Stomach (tissue), 4 donors: Measurements from ENCODE around the gene OR6C75.

Source experiments
- POLR2A ChIP-seq, 4 donors: fragments of 450-650 bp; IDR thresholded peaks; one replicate each; pipeline ENCODE4 v1.6.1; 2016; ENCODE audit warnings: antibody characterized with exemption in 4 of 4, control low read depth in 2 of 4, mild to moderate bottlenecking in 1 of 4, moderate library complexity in 1 of 4
- POLR2AphosphoS5 ChIP-seq, 3 donors: sonication (generic); formaldehyde crosslinking; IDR thresholded peaks; one replicate each; pipeline ENCODE4 v1.6.1; 2016; ENCODE audit warnings: antibody characterized with exemption in 3 of 3
- TF ChIP-seq, protein P1 (sequence below), 7 experiments: fragments of 450-650 bp in 4 of 7; fragments of 200-600 bp in 3 of 7; sonication (generic) in 3 of 7; IDR thresholded peaks; one replicate each; pipeline ENCODE4 v1.5.1; 2016 to 2019; ENCODE audit warnings: antibody characterized with exemption in 7 of 7, control low read depth in 2 of 7, mild to moderate bottlenecking in 1 of 7

DNA sequence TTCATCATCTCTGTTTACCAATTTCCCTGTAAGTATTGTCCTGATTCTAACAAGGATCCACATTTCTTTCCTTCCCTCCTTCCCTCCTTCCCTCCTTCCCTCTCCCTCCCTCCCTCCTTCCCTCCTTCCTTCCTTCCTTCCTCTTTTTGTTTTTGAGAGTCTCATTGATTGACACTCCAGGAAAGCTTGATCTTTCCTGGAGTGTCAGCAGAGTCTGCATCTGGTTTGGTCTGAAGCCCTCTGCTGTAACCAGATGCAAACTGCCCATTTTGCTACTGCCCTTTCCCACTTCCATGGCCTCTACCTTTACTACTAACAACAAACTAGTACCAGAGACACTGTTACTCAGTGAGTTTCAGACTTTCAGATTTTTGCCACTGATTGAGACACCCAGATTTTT is 23.1 kb downstream of the OR6C75 start:
- no peak for TF ChIP-seq POLR2A (IDR thresholded peaks at IDR 0.05)
- no peak for TF ChIP-seq POLR2AphosphoS5 (IDR thresholded peaks at IDR 0.05)
- TF ChIP-seq, protein P1, sequence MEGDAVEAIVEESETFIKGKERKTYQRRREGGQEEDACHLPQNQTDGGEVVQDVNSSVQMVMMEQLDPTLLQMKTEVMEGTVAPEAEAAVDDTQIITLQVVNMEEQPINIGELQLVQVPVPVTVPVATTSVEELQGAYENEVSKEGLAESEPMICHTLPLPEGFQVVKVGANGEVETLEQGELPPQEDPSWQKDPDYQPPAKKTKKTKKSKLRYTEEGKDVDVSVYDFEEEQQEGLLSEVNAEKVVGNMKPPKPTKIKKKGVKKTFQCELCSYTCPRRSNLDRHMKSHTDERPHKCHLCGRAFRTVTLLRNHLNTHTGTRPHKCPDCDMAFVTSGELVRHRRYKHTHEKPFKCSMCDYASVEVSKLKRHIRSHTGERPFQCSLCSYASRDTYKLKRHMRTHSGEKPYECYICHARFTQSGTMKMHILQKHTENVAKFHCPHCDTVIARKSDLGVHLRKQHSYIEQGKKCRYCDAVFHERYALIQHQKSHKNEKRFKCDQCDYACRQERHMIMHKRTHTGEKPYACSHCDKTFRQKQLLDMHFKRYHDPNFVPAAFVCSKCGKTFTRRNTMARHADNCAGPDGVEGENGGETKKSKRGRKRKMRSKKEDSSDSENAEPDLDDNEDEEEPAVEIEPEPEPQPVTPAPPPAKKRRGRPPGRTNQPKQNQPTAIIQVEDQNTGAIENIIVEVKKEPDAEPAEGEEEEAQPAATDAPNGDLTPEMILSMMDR (IDR thresholded peaks at IDR 0.05) = no peak
